Ishikawa (cell line): Measurements from ENCODE around the gene PYCR2.

Source experiments
- EGR1 ChIP-seq: IDR thresholded peaks from 2 replicates; pipeline ENCODE4 v1.6.1; 2012
- EP300 ChIP-seq: IDR thresholded peaks from 2 replicates; pipeline ENCODE4 v1.6.1; 2012; ENCODE audit warnings: borderline replicate concordance
- FOXM1 ChIP-seq: IDR thresholded peaks from 2 replicates; pipeline ENCODE4 v1.6.1; 2012; ENCODE audit warnings: low read depth, borderline replicate concordance
- NFIC ChIP-seq: IDR thresholded peaks from 2 replicates; pipeline ENCODE4 v1.6.1; 2012
- RAD21 ChIP-seq: IDR thresholded peaks from 2 replicates; pipeline ENCODE4 v1.6.1; 2012; ENCODE audit warnings: low read depth
- TAF1 ChIP-seq: IDR thresholded peaks from 2 replicates; pipeline ENCODE4 v1.6.1; 2012; ENCODE audit warnings: low read depth, mild to moderate bottlenecking
- YY1 ChIP-seq: IDR thresholded peaks from 2 replicates; pipeline ENCODE4 v1.6.1; 2012; ENCODE audit warnings: low read depth
- ZBTB7A ChIP-seq: IDR thresholded peaks from 2 replicates; pipeline ENCODE4 v1.6.1; 2012; ENCODE audit warnings: low read depth
- TF ChIP-seq, protein P1 (sequence below): IDR thresholded peaks from 2 replicates; pipeline ENCODE4 v1.6.1; 2012
- TF ChIP-seq, protein P2 (sequence below): IDR thresholded peaks from 2 replicates; pipeline ENCODE4 v1.6.1; 2012

DNA sequence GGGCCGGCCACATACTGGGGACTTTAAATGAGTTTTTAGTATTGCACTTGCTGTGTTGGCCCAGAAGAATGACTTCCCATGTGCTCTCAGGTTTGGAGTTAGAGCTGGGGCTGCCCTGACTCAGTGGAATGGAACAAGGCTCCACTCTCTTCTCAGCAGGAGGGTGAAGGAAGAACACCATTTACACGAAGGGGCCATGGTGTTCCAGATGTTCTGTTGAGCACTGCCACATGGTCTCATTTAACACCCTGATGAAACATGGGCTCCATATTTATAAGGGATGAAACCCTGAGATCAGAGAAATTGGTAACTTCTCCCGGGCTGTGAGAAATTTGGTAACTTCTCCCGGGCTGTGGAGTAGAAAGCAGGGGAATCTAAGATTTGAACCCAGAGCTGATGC, 5.8 kb downstream of the PYCR2 start:
- TF ChIP-seq TAF1 (no peak), YY1 (no peak), EP300 (no peak), EGR1 (no peak), NFIC (no peak), FOXM1 (no peak), ZBTB7A (no peak), RAD21 (no peak)
- TF ChIP-seq, protein P1, sequence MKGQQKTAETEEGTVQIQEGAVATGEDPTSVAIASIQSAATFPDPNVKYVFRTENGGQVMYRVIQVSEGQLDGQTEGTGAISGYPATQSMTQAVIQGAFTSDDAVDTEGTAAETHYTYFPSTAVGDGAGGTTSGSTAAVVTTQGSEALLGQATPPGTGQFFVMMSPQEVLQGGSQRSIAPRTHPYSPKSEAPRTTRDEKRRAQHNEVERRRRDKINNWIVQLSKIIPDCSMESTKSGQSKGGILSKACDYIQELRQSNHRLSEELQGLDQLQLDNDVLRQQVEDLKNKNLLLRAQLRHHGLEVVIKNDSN: no peak
- TF ChIP-seq, protein P2, sequence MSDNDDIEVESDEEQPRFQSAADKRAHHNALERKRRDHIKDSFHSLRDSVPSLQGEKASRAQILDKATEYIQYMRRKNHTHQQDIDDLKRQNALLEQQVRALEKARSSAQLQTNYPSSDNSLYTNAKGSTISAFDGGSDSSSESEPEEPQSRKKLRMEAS: no peak
